Ishikawa (cell line): ENCODE results near the gene OSBPL1A.

Source experiments
- CEBPB ChIP-seq: IDR thresholded peaks from 2 replicates; pipeline ENCODE4 v1.6.1; 2012
- CREB1 ChIP-seq: IDR thresholded peaks from 2 replicates; pipeline ENCODE4 v1.6.1; 2012; ENCODE audit warnings: low read depth
- EGR1 ChIP-seq: IDR thresholded peaks from 2 replicates; pipeline ENCODE4 v1.6.1; 2012
- EP300 ChIP-seq: IDR thresholded peaks from 2 replicates; pipeline ENCODE4 v1.6.1; 2012; ENCODE audit warnings: borderline replicate concordance
- MAX ChIP-seq: IDR thresholded peaks from 2 replicates; pipeline ENCODE4 v1.6.1; 2012
- NFIC ChIP-seq: IDR thresholded peaks from 2 replicates; pipeline ENCODE4 v1.6.1; 2012
- RAD21 ChIP-seq: IDR thresholded peaks from 2 replicates; pipeline ENCODE4 v1.6.1; 2012; ENCODE audit warnings: low read depth
- REST ChIP-seq: IDR thresholded peaks from 2 replicates; pipeline ENCODE4 v1.6.1; 2012; ENCODE audit warnings: low read depth, mild to moderate bottlenecking
- TAF1 ChIP-seq: IDR thresholded peaks from 2 replicates; pipeline ENCODE4 v1.6.1; 2012; ENCODE audit warnings: low read depth, mild to moderate bottlenecking
- TCF12 ChIP-seq: IDR thresholded peaks from 2 replicates; pipeline ENCODE4 v1.6.1; 2012; ENCODE audit warnings: low read depth
- TEAD4 ChIP-seq: IDR thresholded peaks from 2 replicates; pipeline ENCODE4 v1.6.1; 2012
- YY1 ChIP-seq: IDR thresholded peaks from 2 replicates; pipeline ENCODE4 v1.6.1; 2012; ENCODE audit warnings: low read depth
- ZBTB7A ChIP-seq: IDR thresholded peaks from 2 replicates; pipeline ENCODE4 v1.6.1; 2012; ENCODE audit warnings: low read depth
- TF ChIP-seq, protein P1 (sequence below): IDR thresholded peaks from 2 replicates; pipeline ENCODE4 v1.6.1; 2012

GRCh38 chr18:24321071-24321470 is 76.6 kb downstream of the OSBPL1A start:
- TF ChIP-seq REST (no peak), CREB1 (no peak), RAD21 (no peak), TAF1 (no peak), TEAD4 (no peak), NFIC (no peak), YY1 (no peak), ZBTB7A (no peak), EP300 (no peak), MAX (no peak), CEBPB (no peak), TCF12 (no peak), EGR1 (no peak)
- TF ChIP-seq, protein P1, sequence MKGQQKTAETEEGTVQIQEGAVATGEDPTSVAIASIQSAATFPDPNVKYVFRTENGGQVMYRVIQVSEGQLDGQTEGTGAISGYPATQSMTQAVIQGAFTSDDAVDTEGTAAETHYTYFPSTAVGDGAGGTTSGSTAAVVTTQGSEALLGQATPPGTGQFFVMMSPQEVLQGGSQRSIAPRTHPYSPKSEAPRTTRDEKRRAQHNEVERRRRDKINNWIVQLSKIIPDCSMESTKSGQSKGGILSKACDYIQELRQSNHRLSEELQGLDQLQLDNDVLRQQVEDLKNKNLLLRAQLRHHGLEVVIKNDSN, result no peak
